HL-60 (cell line): Measurements from ENCODE around the gene TCF19.

Source experiments
- CTCF ChIP-seq: IDR thresholded peaks from one replicate; pipeline ENCODE4 v1.5.1; 2011; ENCODE audit warnings: low read length, control low read depth, inconsistent platforms; ENCODE audit not compliant: insufficient read depth
- GABPA ChIP-seq: IDR thresholded peaks from 2 replicates; pipeline ENCODE4 v1.6.1; 2012; ENCODE audit warnings: low read depth
- POLR2AphosphoS5 ChIP-seq: IDR thresholded peaks from 2 replicates; pipeline ENCODE4 v1.6.1; 2012; ENCODE audit warnings: low read depth
- SPI1 ChIP-seq: IDR thresholded peaks from 2 replicates; pipeline ENCODE4 v1.6.1; 2012; ENCODE audit warnings: low read depth, mild to moderate bottlenecking, borderline replicate concordance

DNA sequence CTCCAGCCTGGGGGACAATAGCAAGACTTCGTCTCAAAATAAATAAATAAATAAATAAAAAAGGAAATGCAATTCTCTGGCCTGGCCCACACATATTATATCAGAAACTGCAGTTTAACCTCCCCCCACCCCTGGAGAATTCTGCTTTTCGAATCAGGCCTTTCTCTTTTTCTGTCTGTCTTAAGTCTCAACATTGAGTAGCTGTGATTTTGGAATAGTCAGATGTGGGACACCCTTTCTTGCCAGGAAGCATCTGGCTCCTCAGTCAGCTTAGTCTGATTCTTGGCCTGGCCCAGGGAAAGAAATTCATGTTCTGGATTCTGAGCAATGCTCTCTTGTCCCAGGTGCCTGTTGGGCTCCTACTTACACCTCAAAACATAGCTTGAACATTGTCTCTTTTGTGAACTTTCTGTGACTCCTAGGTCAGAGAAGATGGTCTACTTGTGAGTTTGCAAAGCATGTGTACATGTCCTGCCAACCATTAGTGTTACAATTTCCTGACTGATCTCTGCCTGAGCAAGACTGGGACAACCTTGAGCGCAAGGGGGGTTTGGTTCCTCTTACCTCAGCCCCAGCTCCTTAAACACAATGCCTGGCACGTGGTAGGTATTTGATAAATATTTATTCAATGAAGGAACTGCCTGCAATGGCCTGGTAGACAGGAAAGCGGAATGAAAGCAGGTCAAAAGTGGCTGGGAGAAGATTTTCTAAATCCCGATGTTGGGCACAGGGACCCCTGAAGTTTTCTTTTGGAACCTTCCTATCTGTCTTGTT, 35.9 kb downstream of the TCF19 start:
- TF ChIP-seq CTCF (no peak), POLR2AphosphoS5 (no peak), SPI1 (no peak), GABPA (no peak)
